Fibroblast of lung (primary cell): ENCODE measurements around the gene LDAH. TPM values are rescaled to one million over a fixed set of nuclear protein-coding genes. Genes with fewer than 3 reads are reported as not detected.

ENCODE experiments used
- polyA plus RNA-seq, 2 donors: library from polyadenylated mRNA; depleted of rRNA in 1 of 2; stranded (reverse) in 1 of 2; unstranded in 1 of 2; fragments of >200 nt; gene quantifications; 2 replicates each; pipeline ENCODE4 v1.2.1, GENCODE V29; 2011 to 2012; ENCODE audit warnings: missing spikeins in 1 of 2
- total RNA-seq: library from RNA; depleted of rRNA; stranded (reverse); fragments of >200 nt; gene quantifications from 2 replicates; pipeline ENCODE4 v1.2.1, GENCODE V29; 2014

LDAH gene
- total and polyA plus RNA-seq, 2 donors (not counting 1 experiment from before 2014, with no cell fraction given), result 20.5 to 22.8 TPM

Other genes with a start within 250 kb of the LDAH start
- 32.4 and 38.1 TPM in 2 replicates for gene HS1BP3, start 172.0 kb downstream of the LDAH start, total RNA-seq
- gene HS1BP3, start 172.0 kb downstream of the LDAH start, polyA plus RNA-seq, result 17.8 and 21.6 TPM in 2 replicates
- under 0.01 and 0.33 TPM in 2 replicates for gene GDF7, start 156.0 kb downstream of the LDAH start, total RNA-seq
- gene GDF7, start 156.0 kb downstream of the LDAH start, polyA plus RNA-seq, result 0.02 TPM in 1 of 2 replicates, not detected in the other
- under 0.01 TPM in 2 replicates for gene APOB, start 221.0 kb upstream of the LDAH start, total RNA-seq
- gene APOB, start 221.0 kb upstream of the LDAH start, polyA plus RNA-seq, result not detected in 2 replicates